NCI-H2029 (cell line): ENCODE measurements around the gene NOTO.

Source experiments
- DNase-seq: peaks from one replicate; lab custom pipeline; 2025; lab: John Stamatoyannopoulos, UW

Gene NOTO

DNA sequence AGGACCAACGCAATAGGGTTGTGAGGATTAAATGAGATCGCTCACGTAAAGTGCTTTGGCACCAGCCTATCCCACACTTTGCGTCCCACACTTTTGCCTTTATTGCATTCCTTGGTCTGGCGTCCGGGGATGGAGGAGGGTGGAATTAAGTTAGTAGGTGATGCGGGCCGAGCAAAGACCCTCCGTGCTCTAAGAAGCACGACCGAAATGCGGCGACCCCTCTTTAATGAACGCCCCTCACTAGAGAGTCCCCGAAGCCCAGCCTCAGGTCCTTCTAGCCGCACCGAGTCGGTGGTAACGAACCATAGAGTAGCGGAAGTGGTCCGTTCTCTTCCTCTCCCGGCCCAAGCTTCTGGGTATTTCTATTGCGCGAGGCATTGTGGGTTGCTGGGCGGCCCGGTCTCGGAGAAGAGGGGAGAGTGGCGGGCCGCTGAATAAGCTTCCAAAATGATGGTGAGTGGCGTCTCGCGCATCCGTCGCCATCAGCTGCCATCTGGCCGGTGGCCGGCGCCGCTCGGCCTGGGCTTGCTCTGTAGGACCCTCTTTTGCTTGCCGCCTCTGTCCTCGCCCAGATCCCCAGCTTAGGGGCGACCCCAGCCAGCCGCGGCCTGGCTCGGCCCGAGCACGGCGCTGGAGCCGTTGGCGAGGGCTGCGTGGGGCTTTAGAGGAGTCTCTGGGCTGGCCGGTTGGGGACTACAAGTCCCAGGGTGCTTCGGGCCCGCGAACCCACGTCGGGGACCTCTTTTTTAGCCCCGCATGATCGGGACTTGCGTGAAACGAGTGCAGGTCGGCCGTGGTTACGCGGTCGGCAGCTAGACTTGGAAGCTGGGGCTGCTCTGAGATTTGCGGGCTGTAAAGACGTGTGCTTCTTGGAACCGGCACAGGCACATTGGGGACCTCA, 31.8 kb downstream of the NOTO start, which contains the start of gene CCT7:
Gene CCT7 (plus strand): TSS at position 377 of the 901 bp plus-strand sequence. CDS start 71 bp downstream, at position 448.
- peak; percentile 88 for DNase-seq

DNA sequence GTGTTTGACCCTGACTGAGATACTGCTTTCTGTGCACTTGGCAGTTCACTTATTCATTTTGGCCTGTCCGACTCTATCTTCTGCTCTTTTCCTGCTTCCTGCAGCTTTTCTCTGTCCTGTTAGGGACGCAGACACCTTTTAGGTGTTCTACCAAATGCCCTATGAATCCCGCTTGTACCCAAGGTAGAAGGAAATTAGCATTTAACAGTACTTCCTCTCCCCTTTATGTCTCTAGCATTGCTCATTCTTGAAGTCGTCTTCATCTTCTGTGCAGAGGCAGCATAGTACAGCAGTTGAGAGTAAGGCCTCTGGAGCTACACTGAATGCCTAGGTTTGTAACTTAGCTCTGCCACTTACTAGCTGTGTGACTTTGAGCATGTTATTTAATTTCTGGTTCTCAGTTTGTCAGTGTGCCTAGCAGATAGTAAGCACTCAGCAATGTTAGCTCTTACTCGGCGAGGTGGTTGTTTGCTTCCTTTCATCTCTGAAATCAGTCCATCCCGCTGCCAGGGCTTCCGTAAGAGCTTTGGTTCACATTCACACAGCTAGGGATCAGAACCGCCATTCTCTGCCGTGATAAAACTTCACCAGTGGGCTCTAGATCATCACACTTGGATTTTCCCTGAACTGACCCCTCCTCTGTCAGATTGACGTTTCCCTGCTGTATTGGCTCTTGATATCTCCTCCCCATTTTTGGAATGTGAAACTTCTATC, 33.1 kb downstream of the NOTO start:
- DNase-seq: no peak

DNA sequence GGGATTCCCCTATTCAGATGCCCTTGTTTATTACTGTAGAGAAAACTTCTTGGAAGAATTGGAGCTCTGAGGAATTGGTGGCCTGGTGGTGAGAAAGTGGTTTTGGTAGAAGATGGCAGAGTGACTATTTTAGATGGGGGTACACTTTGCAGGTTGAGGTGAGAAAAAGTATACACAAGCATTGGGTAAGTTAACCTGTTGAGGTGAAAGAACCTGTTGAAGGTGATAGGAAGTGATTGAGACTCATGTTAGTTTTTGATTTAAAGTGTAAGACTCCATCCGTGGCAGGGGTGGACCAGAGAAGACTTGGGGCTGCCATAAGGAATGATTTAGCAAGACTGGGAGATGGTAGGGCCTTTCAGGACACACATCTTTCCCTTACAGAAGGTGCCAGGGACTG, 34.8 kb downstream of the NOTO start:
- no peak for DNase-seq

DNA sequence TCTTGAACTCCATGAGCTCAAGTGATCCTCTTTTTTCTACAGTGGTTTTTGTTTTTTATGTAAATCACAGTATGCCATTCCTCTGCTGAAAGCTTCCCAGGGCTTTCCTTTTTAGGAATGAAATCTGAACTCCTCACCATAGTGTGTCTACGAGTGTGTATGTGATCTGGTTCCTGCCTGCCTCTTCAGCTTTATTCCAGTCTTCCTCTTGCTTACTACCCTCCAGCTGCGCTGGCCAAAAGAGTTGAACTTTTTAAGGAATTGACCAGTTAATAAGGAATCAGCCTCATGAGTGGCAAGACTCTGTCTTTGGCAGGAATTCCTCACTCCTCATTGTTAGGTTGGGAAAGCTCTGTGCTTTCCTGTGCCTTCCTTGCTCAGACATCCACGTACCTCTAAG, 35.8 kb downstream of the NOTO start:
- DNase-seq: no peak

DNA sequence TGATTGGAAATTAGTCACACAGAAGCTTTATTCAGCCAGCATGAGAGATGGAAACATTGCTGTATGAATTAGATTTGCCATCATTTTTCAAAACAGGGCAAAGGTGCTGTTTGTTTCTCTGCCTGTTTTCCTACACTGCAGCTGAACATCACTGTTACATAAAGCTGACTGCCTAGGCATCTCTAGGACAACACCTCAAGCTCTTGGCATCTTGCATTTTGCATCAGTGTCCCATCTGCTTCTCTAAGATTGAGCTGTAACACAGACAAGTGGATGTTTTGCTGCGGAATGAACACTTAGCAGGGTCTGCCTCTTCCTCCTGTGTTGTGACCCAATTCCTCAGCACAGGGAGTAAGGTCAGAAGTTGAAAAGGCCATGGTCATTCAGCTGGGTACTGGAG, 36.6 kb downstream of the NOTO start:
- no peak for DNase-seq

DNA sequence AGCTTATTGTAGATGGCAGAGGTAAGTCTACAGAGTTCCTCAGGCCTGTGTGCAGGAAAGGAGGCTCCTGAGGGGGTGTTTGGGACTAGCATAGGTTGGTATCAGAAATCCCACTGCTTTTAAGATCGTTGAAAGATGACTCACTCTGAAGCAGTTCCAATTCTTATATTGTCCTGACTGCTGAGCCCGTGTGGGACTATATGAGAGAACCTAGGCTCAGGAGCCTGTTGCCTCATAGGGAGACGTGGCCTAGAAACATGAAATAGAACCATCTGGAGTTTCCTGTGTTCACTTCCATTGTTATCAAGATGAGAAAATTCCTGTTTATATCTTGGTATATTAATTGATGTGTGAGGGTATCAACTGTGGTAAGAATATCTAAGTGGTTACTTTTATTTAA, 37.4 kb downstream of the NOTO start:
- DNase-seq: no peak

DNA sequence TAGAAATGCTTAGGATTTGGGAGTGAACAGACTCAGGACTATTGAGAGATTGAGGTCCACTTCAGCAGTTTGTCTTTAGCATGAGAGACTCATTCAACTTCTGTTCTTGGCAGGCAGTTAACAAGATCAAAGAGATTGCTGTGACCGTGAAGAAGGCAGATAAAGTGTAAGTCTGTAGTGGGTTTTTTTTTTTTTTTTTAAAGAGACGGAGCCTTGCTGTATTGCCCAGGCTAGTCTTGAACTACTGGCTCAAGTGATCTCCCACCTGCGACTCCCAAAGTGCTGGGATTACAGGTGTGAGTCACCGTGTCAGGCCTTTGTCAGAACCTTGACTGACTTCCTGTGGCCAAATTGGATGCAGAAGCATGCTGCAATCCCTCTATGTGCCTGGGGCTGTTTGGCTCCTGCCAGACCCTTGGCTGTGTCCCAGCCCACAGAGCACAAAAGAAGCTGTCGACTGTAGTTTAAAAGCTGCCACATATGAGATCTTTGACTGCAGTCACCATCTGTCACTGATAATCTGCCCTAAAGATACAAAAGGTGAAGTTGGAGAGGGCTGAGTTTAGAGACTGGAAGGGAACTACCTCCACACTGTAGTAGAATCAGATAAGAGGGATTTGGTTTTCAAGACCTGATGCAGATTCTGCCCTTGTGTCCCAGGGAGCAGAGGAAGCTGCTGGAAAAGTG, 41.7 kb downstream of the NOTO start:
- DNase-seq: peak; percentile 26

DNA sequence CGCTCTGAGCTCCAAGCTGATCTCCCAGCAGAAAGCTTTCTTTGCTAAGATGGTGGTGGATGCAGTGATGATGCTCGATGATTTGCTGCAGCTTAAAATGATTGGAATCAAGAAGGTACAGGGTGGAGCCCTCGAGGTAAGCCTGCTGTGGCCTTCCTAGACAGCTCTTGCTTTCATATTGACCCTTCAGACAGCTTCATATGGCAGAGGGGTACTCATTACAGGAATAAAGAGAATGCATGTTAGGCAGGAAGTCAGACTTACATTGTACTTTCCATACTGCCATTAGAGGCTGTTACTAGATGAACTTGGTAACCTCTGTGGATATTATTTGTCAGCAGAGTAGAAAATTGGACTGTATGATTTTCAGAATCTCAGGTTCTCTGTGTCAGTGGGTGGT, 42.2 kb downstream of the NOTO start:
- no peak for DNase-seq

DNA sequence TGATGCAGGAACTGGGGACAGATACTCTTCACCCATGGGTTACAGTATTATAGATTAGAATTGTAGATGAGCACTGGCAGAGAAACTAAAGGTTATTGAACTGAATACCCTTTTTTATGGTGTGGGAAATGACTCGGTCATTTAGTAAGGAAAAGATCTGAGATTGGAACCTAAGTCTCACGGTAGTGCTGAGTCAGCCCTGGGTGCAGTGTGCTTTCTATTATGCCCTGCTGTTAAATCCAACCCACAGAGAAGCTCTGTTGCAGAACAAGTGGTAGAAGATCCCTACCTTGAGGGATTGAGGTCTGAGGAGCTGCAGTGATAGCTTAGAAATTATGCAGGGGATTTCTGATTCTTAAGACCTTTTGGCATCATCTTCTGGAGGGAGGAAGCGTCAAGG, 44.5 kb downstream of the NOTO start:
- no peak for DNase-seq

DNA sequence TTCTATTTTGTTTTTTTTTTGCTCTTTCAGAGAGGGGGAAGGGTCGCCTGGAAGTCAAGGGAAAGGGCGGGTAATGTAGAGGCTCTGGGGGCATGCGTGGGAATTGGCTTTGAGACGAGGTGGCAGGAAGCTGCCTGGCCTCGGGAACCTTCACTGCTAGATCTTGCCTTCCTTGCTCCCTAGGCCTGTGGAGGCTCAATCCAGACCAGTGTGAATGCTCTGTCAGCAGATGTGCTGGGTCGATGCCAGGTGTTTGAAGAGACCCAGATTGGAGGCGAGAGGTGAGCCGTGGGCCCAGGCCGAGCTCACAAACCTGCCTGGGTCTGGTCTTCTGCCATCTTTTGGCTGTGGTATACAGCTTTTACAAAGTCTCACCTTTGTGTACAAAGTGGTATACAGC, 47.3 kb downstream of the NOTO start:
- no peak for DNase-seq

DNA sequence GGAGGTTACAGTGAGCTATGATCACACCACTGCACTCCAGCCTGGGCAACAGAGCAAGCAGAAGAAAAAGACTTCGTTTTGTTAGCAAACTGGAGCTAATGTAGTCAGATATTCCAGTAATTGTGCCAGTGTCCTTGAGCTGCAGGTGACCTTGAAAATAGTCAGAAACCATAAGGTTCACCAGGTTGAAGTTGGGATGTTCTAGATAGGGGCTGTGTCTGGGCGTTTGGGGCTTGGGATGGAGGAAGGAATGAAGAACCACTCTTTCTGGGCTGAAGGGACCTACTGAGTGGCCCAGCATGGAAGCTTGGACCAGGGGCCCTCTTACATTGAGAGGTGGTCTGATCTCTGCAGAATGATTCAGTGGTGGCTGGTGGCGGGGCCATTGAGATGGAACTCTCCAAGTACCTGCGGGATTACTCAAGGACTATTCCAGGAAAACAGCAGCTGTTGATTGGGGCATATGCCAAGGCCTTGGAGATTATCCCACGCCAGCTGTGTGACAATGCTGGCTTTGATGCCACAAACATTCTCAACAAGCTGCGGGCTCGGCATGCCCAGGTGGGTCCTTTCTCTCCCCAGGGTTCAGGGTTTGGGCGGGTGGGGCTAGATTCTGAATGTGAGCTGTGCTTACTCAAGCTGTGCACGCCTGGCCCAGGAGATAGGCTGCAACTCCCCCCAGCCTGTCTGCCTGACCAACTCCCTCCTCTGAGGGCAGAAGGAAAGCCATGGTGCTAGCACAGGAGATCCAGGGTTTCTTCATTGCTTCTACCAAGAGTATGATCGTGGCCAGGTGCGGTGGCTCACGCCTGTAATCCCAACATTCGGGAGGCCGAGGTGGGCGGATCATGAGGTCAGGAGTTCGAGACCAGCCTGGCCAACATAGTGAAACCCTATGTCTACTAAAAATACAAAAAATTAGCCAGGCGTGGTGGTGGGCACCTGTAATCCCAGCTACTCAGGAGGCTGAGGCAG, 48.8 kb downstream of the NOTO start:
- DNase-seq: peak; percentile 32

DNA sequence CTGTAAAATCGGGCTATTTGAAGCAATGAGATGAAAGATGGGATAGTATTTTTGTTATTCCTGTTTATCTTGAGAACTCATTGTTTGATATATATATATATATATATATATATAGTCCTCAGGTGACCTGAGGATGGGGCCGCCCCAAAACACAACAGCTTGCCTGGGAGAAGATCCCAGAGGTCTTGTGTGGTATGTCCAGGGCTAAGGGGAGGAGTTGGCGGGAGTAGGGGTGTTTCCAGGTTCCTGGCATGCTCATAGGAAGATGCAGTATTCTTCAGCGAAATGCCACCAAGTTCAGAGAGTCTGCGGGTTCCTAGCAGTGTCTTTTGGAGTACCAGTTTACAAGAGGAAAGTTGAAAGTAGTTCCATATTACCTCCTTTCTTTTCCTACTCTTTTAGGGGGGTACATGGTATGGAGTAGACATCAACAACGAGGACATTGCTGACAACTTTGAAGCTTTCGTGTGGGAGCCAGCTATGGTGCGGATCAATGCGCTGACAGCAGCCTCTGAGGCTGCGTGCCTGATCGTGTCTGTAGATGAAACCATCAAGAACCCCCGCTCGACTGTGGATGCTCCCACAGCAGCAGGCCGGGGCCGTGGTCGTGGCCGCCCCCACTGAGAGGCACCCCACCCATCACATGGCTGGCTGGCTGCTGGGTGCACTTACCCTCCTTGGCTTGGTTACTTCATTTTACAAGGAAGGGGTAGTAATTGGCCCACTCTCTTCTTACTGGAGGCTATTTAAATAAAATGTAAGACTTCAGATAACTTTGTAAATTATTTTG, 50.1 kb downstream of the NOTO start:
- no peak for DNase-seq

DNA sequence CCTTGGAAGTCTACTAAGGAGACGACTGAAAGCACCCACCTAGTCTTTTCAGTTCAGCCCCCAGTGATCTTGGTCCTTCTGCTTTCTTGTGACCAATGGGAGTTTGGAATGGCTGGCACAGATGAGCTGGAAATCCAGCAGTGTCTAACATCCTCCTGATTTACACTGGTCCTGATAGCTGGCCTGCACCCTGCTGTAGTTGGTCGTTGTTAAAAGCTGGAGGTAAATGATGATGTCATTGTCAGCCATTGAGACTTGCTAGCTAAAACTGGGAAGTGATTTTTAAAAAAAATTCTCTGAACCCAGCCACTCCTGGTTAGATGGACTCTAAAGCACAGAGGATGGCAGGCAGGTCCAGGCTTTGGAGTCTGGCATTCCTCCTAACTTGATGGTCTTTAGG, 51.0 kb downstream of the NOTO start:
- no peak for DNase-seq

DNA sequence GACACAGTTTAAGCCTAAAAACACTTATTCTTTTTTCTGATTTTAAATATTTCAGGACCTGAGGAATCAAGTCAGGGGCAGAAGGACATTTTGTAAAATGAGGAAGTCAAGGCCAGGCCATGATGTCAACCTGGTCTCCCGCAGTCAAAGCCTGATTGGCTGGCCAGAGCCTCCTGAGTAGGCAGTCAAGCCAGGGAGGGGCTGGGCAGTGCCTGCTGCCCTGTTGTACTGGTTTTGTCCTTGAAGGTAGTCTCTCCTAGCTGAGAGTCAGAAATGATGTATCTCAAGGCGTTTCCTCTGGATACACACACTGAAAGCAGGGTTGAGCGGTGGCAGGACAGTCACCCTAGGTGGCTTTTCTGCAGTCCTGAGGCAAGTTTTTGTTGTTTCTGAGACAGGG, 51.5 kb downstream of the NOTO start:
- no peak for DNase-seq

DNA sequence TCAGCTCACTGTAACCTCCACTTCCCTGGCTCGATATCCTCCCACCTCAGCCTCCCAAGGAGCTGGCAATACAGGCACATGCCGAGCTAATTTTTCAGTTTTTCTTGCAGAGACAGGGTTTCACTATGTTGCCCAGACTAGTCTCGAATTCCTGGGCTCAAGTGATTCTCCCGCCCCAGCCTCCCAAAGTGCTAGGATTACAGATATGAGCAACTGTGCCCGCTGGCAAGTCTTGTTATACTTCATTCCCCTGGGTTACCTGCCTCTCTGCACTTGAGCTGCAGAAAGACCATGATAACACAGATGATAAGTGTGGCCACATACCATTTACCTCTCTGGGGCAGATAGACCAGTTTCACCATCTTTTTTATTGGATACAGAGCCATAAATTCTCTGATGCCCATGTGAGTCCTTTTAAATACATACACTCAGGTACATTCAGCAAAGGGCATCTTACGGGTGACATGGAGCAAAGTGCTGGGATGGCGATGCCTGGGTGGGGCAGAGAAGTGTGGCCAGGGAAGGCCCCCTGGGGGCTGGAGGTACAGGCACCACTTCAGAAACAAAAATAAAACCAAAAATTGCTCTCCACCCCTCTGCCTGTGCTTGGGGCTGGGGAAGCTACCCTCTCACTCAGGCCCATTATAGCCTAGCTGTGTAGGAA, 52.1 kb downstream of the NOTO start:
- DNase-seq: no peak

DNA sequence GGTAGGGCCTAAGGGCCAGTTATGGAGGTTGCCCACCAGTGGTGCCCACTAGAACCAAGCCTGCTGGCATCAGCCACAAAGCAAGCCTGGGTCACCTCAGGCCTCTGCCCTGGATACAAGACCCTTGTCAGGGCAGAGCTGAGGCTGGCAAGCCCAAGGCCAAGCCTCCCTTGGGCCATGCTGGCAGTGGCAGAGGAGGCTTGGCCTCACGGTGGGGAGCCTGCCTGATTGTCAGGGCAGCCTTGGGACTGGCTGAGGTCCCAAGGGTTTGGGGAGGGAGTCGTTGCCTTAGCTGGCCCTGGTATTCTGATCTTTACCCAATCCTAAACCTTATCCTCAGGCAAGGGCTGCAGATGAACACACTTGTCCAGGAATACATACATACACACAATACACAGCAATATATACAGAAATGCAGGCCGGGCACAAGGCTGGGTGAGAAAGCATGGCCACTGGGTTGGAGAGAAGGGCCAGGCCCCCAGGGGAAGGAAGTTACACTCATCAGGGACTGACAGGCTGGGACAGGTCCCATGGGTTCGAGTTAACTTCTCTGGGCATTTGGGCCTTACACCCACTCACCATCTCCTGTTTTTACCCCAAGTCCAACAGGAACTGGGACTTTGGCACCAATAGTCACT, 52.8 kb downstream of the NOTO start:
- DNase-seq: no peak

DNA sequence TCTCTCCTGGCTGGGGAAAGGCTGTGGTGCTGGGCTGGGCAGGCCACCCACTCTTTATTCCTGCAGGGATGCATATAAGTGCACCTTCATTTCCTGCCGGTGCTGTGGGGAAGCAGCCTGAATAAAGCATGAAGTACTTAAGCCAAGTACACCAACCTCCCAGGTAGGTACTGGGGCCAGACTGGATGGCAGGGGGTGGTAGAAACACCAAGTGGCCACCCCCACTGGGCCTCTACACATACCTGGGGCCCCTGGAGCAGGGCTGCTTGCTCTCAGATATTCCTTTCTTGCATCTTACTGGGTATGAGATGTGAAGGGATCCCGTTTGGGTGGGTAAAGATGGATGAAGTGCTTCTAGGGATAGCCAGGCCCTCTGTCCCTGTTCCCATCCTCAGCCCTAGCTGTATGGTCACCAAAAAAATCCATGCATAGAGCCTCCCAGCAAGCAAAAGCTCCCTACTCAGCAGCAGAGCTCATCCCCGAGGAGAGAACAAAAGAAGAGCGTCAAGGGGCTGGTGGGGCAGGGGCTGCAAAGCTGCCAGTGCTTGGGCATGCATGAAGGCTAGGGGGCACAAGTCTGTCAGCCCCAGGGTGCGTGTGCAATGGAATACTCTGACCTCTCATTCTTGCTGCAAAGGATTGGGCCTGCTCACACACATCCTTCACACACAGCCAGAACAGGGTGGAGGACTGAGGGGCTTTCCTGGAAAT, 53.7 kb downstream of the NOTO start:
- no peak for DNase-seq

DNA sequence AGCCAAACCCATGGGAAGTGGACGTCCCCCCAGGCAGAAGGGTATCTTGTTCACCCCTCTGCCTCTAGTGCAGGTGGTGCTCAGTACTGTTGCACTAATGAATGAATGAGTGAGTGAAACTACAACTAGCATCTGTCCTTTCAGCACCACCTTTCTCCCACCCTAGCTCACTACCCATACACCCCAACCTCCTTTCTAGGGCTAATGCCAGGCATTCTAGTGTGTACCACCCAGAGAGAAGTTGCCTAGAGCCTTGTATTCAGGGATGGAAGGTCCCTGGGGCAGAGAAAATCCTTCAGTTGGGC, 54.2 kb downstream of the NOTO start:
- DNase-seq: no peak

DNA sequence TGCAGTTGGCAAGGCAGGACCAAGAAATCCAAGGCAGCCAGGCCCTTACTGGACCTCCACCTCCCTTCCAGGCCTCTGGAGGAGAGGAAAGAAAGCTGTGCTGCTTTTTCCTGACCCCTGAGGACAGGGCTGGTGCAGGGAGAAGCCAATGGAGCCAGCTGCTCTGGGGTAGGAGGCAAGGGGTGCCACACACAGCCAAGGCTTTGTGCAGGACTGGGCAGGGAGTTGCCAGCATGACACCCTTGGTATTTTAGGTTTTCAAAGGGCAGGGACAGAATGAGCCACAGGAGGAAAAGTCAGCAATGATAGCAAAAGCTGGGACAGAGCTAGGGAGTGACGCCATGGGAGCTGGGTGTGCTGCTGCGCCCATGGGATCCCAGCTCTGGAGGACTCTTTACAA, 54.6 kb downstream of the NOTO start:
- DNase-seq: no peak
